AG09319 (cell line): ENCODE measurements around the gene OPRL1.

Experiments used
- DNase-seq: peaks from one replicate; pipeline ENCODE4 v3.0.0-alpha.2; 2010; ENCODE audit warnings: low read depth; ENCODE audit errors: extremely low read depth
- TF ChIP-seq, protein P1 (sequence below): IDR thresholded peaks from 2 replicates; pipeline ENCODE4 v1.5.1; 2011; ENCODE audit warnings: low read depth, mild to moderate bottlenecking, inconsistent platforms, low read length, moderate library complexity

OPRL1 gene

GRCh38 chr20:64080013-64080812 is at the start of gene OPRL1:
OPRL1 (plus strand) TSS chr20:64080082; CDS start chr20:64092721, 12,639 bp downstream.
- no peak for DNase-seq

GRCh38 chr20:64030371-64031134 is 49.3 kb upstream of the OPRL1 start:
- TF ChIP-seq, protein P1, sequence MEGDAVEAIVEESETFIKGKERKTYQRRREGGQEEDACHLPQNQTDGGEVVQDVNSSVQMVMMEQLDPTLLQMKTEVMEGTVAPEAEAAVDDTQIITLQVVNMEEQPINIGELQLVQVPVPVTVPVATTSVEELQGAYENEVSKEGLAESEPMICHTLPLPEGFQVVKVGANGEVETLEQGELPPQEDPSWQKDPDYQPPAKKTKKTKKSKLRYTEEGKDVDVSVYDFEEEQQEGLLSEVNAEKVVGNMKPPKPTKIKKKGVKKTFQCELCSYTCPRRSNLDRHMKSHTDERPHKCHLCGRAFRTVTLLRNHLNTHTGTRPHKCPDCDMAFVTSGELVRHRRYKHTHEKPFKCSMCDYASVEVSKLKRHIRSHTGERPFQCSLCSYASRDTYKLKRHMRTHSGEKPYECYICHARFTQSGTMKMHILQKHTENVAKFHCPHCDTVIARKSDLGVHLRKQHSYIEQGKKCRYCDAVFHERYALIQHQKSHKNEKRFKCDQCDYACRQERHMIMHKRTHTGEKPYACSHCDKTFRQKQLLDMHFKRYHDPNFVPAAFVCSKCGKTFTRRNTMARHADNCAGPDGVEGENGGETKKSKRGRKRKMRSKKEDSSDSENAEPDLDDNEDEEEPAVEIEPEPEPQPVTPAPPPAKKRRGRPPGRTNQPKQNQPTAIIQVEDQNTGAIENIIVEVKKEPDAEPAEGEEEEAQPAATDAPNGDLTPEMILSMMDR, result no peak
- DNase-seq, result no peak

More at GRCh38 chr20:64080013-64080812, at the start of gene OPRL1:
- TF ChIP-seq, protein P1, result no peak

DNA sequence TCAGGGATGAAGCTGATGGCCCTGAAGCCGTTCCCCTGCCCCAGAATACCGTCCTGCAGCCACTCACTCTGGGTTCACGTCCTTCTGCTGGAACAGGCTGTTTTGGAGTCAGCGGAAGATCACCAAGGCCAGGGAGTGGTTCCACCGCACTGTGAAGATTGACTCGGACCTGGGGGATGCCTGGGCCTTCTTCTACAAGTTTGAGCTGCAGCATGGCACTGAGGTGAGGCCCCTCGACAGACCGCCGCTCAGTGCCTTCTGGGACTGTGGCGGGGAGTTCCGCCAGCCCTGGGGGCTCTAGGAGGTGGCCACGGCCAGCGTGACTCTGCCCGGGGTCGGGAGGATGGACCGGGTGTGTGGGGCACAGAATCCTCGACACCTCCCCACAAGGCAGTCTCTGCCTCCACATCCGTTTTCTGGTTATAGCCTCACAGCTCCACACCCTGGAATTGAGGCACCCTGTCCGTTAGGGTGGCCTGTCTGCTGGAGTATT is 48.0 kb upstream of the OPRL1 start:
- TF ChIP-seq, protein P1, result no peak
- DNase-seq, result no peak

GRCh38 chr20:64032706-64033624 is 46.9 kb upstream of the OPRL1 start:
- TF ChIP-seq, protein P1, result no peak
- DNase-seq, result no peak

- DNase-seq, result no peak
- TF ChIP-seq, protein P1, result no peak
These were observed 45.8 kb upstream of the OPRL1 start for GRCh38 chr20:64033981-64034493.

GRCh38 chr20:64035066-64035932 is 44.6 kb upstream of the OPRL1 start:
- TF ChIP-seq, protein P1, result no peak
- no peak for DNase-seq
